H1 (cell line): ENCODE results near the gene CCDC12. TPM values are rescaled to one million over a fixed set of nuclear protein-coding genes. Genes with fewer than 3 reads are reported as not detected.

Experiments
- CTCF ChIA-PET: fragments of 300-600 bp; sonication (Branson Sonifier 250); formaldehyde crosslinking; loops from one replicate; lab custom pipeline; 2021; ENCODE audit not compliant: partially characterized antibody; lab: Charles Lee
- POLR2A ChIA-PET: fragments of 300-600 bp; sonication (Branson Sonifier 250); formaldehyde crosslinking; loops from one replicate; lab custom pipeline; 2021; ENCODE audit warnings: inconsistent platforms; ENCODE audit not compliant: partially characterized antibody; lab: Charles Lee
- DNase-seq, 2 experiments: peaks; one replicate each; pipeline versions ENCODE4 v3.0.0 to v3.0.0-alpha.2; 2010 to 2022; ENCODE audit warnings: low spot score in 2 of 2, low read depth in 1 of 2, mixed read lengths in 1 of 2
- FAIRE-seq: peaks from 2 replicates; lab custom pipeline; 2011; peaks lifted over from hg19 to GRCh38; lab: Jason Lieb, UNC
- H2AFZ ChIP-seq: 2 replicates; pipeline ENCODE4 v1.8.1; 2012; ENCODE audit warnings: low read length, inconsistent platforms
- H2AK5ac ChIP-seq: 2 replicates; pipeline ENCODE4 v1.6.1; 2013; ENCODE audit warnings: low read depth, low read length
- H2BK120ac ChIP-seq: replicated peaks from 2 replicates; pipeline ENCODE3; 2013; ENCODE audit warnings: low read depth, low read length, inconsistent platforms
- H2BK12ac ChIP-seq: 2 replicates; pipeline ENCODE4 v1.6.1; 2013; ENCODE audit warnings: low read depth, low read length
- H2BK15ac ChIP-seq: 2 replicates; pipeline ENCODE4 v1.6.1; 2013; ENCODE audit warnings: low read length
- H2BK20ac ChIP-seq: 2 replicates; pipeline ENCODE4 v1.6.1; 2013; ENCODE audit warnings: low read length
- H2BK5ac ChIP-seq: 2 replicates; pipeline ENCODE4 v1.6.1; 2013; ENCODE audit warnings: low read depth, low read length
- H3K14ac ChIP-seq: 2 replicates; pipeline ENCODE4 v1.6.1; 2013; ENCODE audit warnings: inconsistent platforms; ENCODE audit not compliant: insufficient read length
- H3K18ac ChIP-seq: 2 replicates; pipeline ENCODE4 v1.6.1; 2013; ENCODE audit warnings: low read length; ENCODE audit errors: extremely low read depth
- H3K23ac ChIP-seq: 2 replicates; pipeline ENCODE4 v1.6.1; 2013; ENCODE audit warnings: inconsistent platforms; ENCODE audit not compliant: insufficient read length
- H3K23me2 ChIP-seq: 2 replicates; pipeline ENCODE4 v1.6.1; 2013; ENCODE audit warnings: low read depth, low read length
- H3K27ac ChIP-seq: 2 replicates; pipeline ENCODE4 v1.6.1; 2011; ENCODE audit warnings: low read depth, low read length, inconsistent platforms
- H3K27me3 ChIP-seq, 4 experiments: replicated peaks in 1 of 4; 1 replicate in 1 of 4; 2 replicates in 3 of 4; pipeline versions ENCODE4 v1.6.1 to v1.8.1; 2011 to 2013; ENCODE audit warnings: low read length in 3 of 4, mild to moderate bottlenecking in 3 of 4, inconsistent platforms in 2 of 4, mixed read lengths in 2 of 4, moderate library complexity in 1 of 4; ENCODE audit not compliant: control insufficient read depth in 3 of 4, insufficient read depth in 3 of 4; ENCODE audit errors: extremely low read depth in 1 of 4
- H3K36me3 ChIP-seq, 4 experiments: 2 replicates each; pipeline versions ENCODE4 v1.6.1 to v1.8.1; 2011 to 2013; ENCODE audit warnings: mild to moderate bottlenecking in 4 of 4, low read length in 3 of 4, moderate library complexity in 2 of 4, control low read depth in 1 of 4, inconsistent platforms in 1 of 4; ENCODE audit not compliant: insufficient read depth in 4 of 4, control insufficient read depth in 2 of 4
- H3K4ac ChIP-seq: replicated peaks from 2 replicates; pipeline ENCODE3; 2013; ENCODE audit warnings: low read length, low read depth, mixed read lengths, inconsistent platforms; ENCODE audit not compliant: insufficient read length
- H3K4me1 ChIP-seq, 4 experiments: replicated peaks in 1 of 4; 1 replicate in 1 of 4; 2 replicates in 3 of 4; pipeline versions ENCODE4 v1.6.1 to v1.8.1; 2011 to 2013; ENCODE audit warnings: low read length in 3 of 4, inconsistent platforms in 2 of 4, mixed read lengths in 1 of 4; ENCODE audit not compliant: insufficient read depth in 4 of 4, control insufficient read depth in 3 of 4
- H3K4me2 ChIP-seq, 2 experiments: 2 replicates each; pipeline versions ENCODE4 v1.6.1 to v1.8.1; 2011 to 2013; ENCODE audit warnings: low read depth in 2 of 2, low read length in 2 of 2, control low read depth in 1 of 2, inconsistent platforms in 1 of 2, mild to moderate bottlenecking in 1 of 2; ENCODE audit not compliant: insufficient read depth in 1 of 2
- H3K4me3 ChIP-seq, 4 experiments: fragments of 200-600, 300-600 bp in 1 of 4; sonication (generic), shearing (Covaris generic), sonication (Bioruptor Twin) in 1 of 4; 2 replicates each; pipeline versions ENCODE4 v1.5.1 to v1.8.1; 2011 to 2016; ENCODE audit warnings: low read length in 4 of 4, low read depth in 3 of 4, control low read depth in 2 of 4, inconsistent platforms in 2 of 4, mild to moderate bottlenecking in 2 of 4, mixed read lengths in 1 of 4, moderate library complexity in 1 of 4; ENCODE audit not compliant: insufficient read depth in 2 of 4; ENCODE audit errors: extremely low read depth in 1 of 4
- H3K56ac ChIP-seq: replicated peaks from 2 replicates; pipeline ENCODE3; 2013; ENCODE audit warnings: low read depth, mild to moderate bottlenecking, mixed read lengths, low read length, inconsistent platforms; ENCODE audit not compliant: insufficient read length
- H3K79me1 ChIP-seq: 2 replicates; pipeline ENCODE4 v1.6.1; 2013; ENCODE audit warnings: low read depth, low read length, control low read depth
- H3K79me2 ChIP-seq, 2 experiments: 2 replicates each; pipeline versions ENCODE4 v1.6.1 to v1.8.1; 2012 to 2013; ENCODE audit warnings: low read length in 2 of 2, mild to moderate bottlenecking in 2 of 2, inconsistent platforms in 1 of 2; ENCODE audit not compliant: insufficient read depth in 2 of 2, control insufficient read depth in 1 of 2
- H3K9ac ChIP-seq, 4 experiments: replicated peaks in 1 of 4; 1 replicate in 1 of 4; 2 replicates in 3 of 4; pipeline versions ENCODE4 v1.6.1 to v1.8.1; 2011 to 2013; ENCODE audit warnings: low read depth in 3 of 4, low read length in 3 of 4, control low read depth in 2 of 4, mild to moderate bottlenecking in 2 of 4, moderate library complexity in 2 of 4, inconsistent platforms in 1 of 4; ENCODE audit errors: extremely low read depth in 1 of 4
- H3K9me3 ChIP-seq, 2 experiments: 2 replicates each; pipeline versions ENCODE4 v1.6.1 to v1.8.1; 2012 to 2013; ENCODE audit warnings: mild to moderate bottlenecking in 2 of 2, moderate library complexity in 2 of 2, control low read depth in 1 of 2, inconsistent platforms in 1 of 2, low read depth in 1 of 2, low read length in 1 of 2, mixed read lengths in 1 of 2; ENCODE audit not compliant: insufficient read depth in 2 of 2
- H4K20me1 ChIP-seq, 2 experiments: replicated peaks in 1 of 2; 2 replicates each; pipeline versions ENCODE3 to v1.8.1; 2011 to 2013; ENCODE audit warnings: inconsistent platforms in 2 of 2, low read length in 2 of 2, mild to moderate bottlenecking in 1 of 2; ENCODE audit not compliant: insufficient read depth in 2 of 2, control insufficient read depth in 1 of 2
- H4K5ac ChIP-seq: 2 replicates; pipeline ENCODE4 v1.6.1; 2013; ENCODE audit warnings: low read length, low read depth, mixed read lengths, inconsistent platforms; ENCODE audit not compliant: insufficient read length
- H4K8ac ChIP-seq: 2 replicates; pipeline ENCODE4 v1.8.0; 2013; ENCODE audit warnings: mild to moderate bottlenecking, moderate library complexity, low read length, inconsistent platforms; ENCODE audit not compliant: insufficient read depth; ENCODE audit errors: extremely low read depth
- H4K91ac ChIP-seq: replicated peaks from 2 replicates; pipeline ENCODE3; 2013; ENCODE audit warnings: low read length, mixed read lengths, inconsistent platforms; ENCODE audit not compliant: insufficient read length
- CBX8 ChIP-seq: fragments of 300-800, 300-1000 bp; sonication (generic); IDR thresholded peaks from 2 replicates; pipeline ENCODE4 v1.7.1; 2016; ENCODE audit warnings: low read depth, low read length, borderline replicate concordance
- CHD2 ChIP-seq: IDR thresholded peaks from 2 replicates; pipeline ENCODE4 v1.6.1; 2012; ENCODE audit warnings: low read length, improper control_type of control experiment
- EZH2 ChIP-seq: fragments of 200-600 bp; sonication (generic); IDR thresholded peaks from 2 replicates; pipeline ENCODE4 v1.7.1; 2012; ENCODE audit warnings: low read depth, mild to moderate bottlenecking, moderate library complexity, low read length, inconsistent platforms; ENCODE audit not compliant: severe bottlenecking
- FOSL1 ChIP-seq: IDR thresholded peaks from 2 replicates; pipeline ENCODE4 v1.6.1; 2011; ENCODE audit warnings: mild to moderate bottlenecking, low read depth, low read length, moderate library complexity; ENCODE audit not compliant: insufficient read depth
- GTF2F1 ChIP-seq: IDR thresholded peaks from 2 replicates; pipeline ENCODE4 v1.6.1; 2012; ENCODE audit warnings: low read depth, low read length, improper control_type of control experiment, borderline replicate concordance
- MAFK ChIP-seq: IDR thresholded peaks from 2 replicates; pipeline ENCODE4 v1.6.1; 2012; ENCODE audit warnings: low read depth, mild to moderate bottlenecking, improper control_type of control experiment, low read length
- POLR2A ChIP-seq, 2 experiments: IDR thresholded peaks; 1 replicate in 1 of 2; 2 replicates in 1 of 2; pipeline ENCODE4 v1.6.1; 2011; ENCODE audit warnings: low read depth in 2 of 2, low read length in 2 of 2, mild to moderate bottlenecking in 2 of 2; ENCODE audit errors: control extremely low read depth in 1 of 2
- POLR2AphosphoS5 ChIP-seq: IDR thresholded peaks from 2 replicates; pipeline ENCODE4 v1.6.1; 2011; ENCODE audit warnings: low read depth, low read length
- RAD21 ChIP-seq, 2 experiments: IDR thresholded peaks in 1 of 2; conservative IDR thresholded peaks in 1 of 2; 2 replicates each; pipeline ENCODE4 v1.6.1; 2011; ENCODE audit warnings: low read depth in 2 of 2, low read length in 2 of 2, improper control_type of control experiment in 1 of 2, inconsistent platforms in 1 of 2, mild to moderate bottlenecking in 1 of 2, moderate library complexity in 1 of 2
- SP2 ChIP-seq: IDR thresholded peaks from 2 replicates; pipeline ENCODE4 v1.6.1; 2012; ENCODE audit warnings: mild to moderate bottlenecking, low read length, inconsistent platforms
- SUZ12 ChIP-seq: fragments of 200-600 bp; sonication (generic); IDR thresholded peaks from 2 replicates; pipeline ENCODE4 v1.6.1; 2012; ENCODE audit warnings: mild to moderate bottlenecking, inconsistent platforms, low read length, moderate library complexity, mixed read lengths
- TAF1 ChIP-seq: IDR thresholded peaks from 2 replicates; pipeline ENCODE4 v1.6.1; 2011; ENCODE audit warnings: mild to moderate bottlenecking, low read depth, low read length
- ZNF274 ChIP-seq: IDR thresholded peaks from 2 replicates; pipeline ENCODE4 v1.7.0; 2012; ENCODE audit warnings: low read length, borderline replicate concordance; ENCODE audit errors: extremely low read depth
- WGBS, 2 experiments: shearing (Covaris generic) in 1 of 2; methylation state at CpG; one replicate each; pipeline versions ENCODE4 v1.1.6 to v1.1.7; 2013 to 2015; ENCODE audit warnings: low lambda C conversion rate in 2 of 2, mixed read lengths in 2 of 2, inconsistent platforms in 1 of 2, low coverage in 1 of 2, missing lambda C conversion rate in 1 of 2; ENCODE audit not compliant: insufficient replicate concordance in 2 of 2, insufficient coverage in 1 of 2, insufficient read length in 1 of 2; ENCODE audit errors: extremely low coverage in 1 of 2, missing lambda C conversion rate in 1 of 2; 5-methylcytosine and 5-hydroxymethylcytosine counted together
- polyA plus RNA-seq, 7 experiments: library from polyadenylated mRNA; depleted of rRNA in 3 of 7; stranded (reverse) in 5 of 7; unstranded in 2 of 7; fragments of >200 nt in 5 of 7; fragments of 200-250 nt in 2 of 7; gene quantifications; 1 replicate in 5 of 7; 2 replicates in 1 of 7; 4 replicates in 1 of 7; pipeline versions ENCODE4 v1.2.1 to v1.2.3, GENCODE V29; 2011 to 2013; ENCODE audit warnings: missing spikeins in 2 of 7, mixed read lengths in 2 of 7
- total RNA-seq: library from RNA; stranded (reverse); fragmentation: NEBNext Ultra II Directional; extraction: Animal tissue kit (Norgen Biotek cat#: 25700); gene quantifications from 2 replicates; pipeline ENCODE4 v1.2.1, GENCODE V29; 2021
- TF ChIP-seq, protein P1 (sequence below): IDR thresholded peaks from 2 replicates; pipeline ENCODE4 v1.6.1; 2012; ENCODE audit warnings: inconsistent platforms

The CCDC12 gene
- total and polyA plus RNA-seq, 2 of the 8 experiments (the other 6 are each of a cell fraction or from before 2014, with no cell fraction given): 29.5 to 41.3 TPM

DNA sequence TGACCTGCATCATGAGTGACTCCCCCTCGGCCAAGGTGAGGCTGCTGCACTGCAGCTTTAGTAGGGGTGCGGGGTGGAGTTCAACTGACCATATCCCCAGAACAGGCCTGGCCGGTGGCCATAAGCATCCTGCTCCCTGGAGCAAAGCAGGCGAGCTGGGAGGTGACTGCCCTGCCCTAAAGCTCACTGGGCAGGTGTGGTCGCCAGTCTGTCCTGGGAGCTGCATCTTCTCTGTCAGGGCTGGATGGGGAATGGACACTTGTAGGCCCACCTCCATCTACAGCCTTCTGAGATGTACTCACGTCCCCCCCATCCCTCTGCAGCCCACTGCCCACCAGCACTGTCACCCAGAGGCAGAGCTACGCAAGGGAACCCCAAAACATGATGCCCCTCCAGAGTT, 17.4 kb upstream of the CCDC12 start:
- ChIA-PET CTCF (interaction anchor here (0.6 to 4.3 kb wide), 7 partner anchors 9 to 615 kb away, joined by 3 to 21 read pairs (median 3); no protein-coding TSS in a partner anchor), POLR2A (interaction anchor here (0.7 to 1.4 kb wide), 5 partner anchors 9 to 17 kb away, joined by 3 to 5 read pairs (median 3); partner anchors contain the start of gene NBEAL2)
- H2AK5ac ChIP-seq: no peak overlapping the region
- H3K23ac ChIP-seq: no peak overlapping the region
- no peak overlapping the region for H3K56ac ChIP-seq
- H4K8ac ChIP-seq: no peak overlapping the region
- H2BK12ac ChIP-seq: no peak overlapping the region
- 88% methylated on average over 7 of the region's 7 CpGs; no CpG with 5 or more reads in 1 of the 2 experiments for WGBS, 2 experiments
- H2BK15ac ChIP-seq: no peak overlapping the region
- no peak for FAIRE-seq
- no peak for DNase-seq
- peaks cover 3 to 6% of the 10 kb centered on the region in 2 experiments for H4K20me1 ChIP-seq
- H3K36me3 ChIP-seq: peaks cover 0 to 3% (median 1%) of the 10 kb centered on the region in 4 experiments; a peak in 2 of 8 replicates
- no peaks in the 10 kb centered on the region for H3K27me3 ChIP-seq
- peaks cover 0 to 5% (median 3%) of the 10 kb centered on the region in 4 experiments; a peak in 4 of 7 replicates for H3K4me1 ChIP-seq
- no peaks in the 10 kb centered on the region for H3K9me3 ChIP-seq
- no peak overlapping the region for H3K4me2 ChIP-seq
- no peak overlapping the region for H3K27ac ChIP-seq
- H2BK5ac ChIP-seq: no peak overlapping the region
- H3K79me1 ChIP-seq: no peaks in the 10 kb centered on the region
- H3K4ac ChIP-seq: no peak overlapping the region
- no peak overlapping the region for H3K4me3 ChIP-seq
- H3K23me2 ChIP-seq: no peaks in the 10 kb centered on the region
- H2BK120ac ChIP-seq: no peak overlapping the region
- no peak overlapping the region for H4K91ac ChIP-seq
- H3K18ac ChIP-seq: no peak overlapping the region
- no peak overlapping the region for H2AFZ ChIP-seq
- H3K14ac ChIP-seq: no peak overlapping the region
- no peaks in the 10 kb centered on the region for H3K79me2 ChIP-seq
- no peak overlapping the region for H3K9ac ChIP-seq
- no peak overlapping the region for H4K5ac ChIP-seq
- H2BK20ac ChIP-seq: no peak overlapping the region
- TF ChIP-seq TAF1 (no peak), SUZ12 (no peak), SP2 (no peak), CBX8 (no peak), ZNF274 (no peak), FOSL1 (no peak), CHD2 (no peak), RAD21 (IDR thresholded peaks at IDR 0.05 in 1 of 2, conservative IDR thresholded peaks at IDR 0.05 in 1 of 2; ENCODE audit: low read depth in 2 of 2, low read length in 2 of 2) (no peak), MAFK (no peak), POLR2A (IDR thresholded peaks at IDR 0.05; ENCODE audit: control extremely low read depth in 1 of 2, low read depth in 2 of 2, low read length in 2 of 2) (no peak), EZH2 (no peak), GTF2F1 (no peak), POLR2AphosphoS5 (no peak)
- TF ChIP-seq, protein P1, sequence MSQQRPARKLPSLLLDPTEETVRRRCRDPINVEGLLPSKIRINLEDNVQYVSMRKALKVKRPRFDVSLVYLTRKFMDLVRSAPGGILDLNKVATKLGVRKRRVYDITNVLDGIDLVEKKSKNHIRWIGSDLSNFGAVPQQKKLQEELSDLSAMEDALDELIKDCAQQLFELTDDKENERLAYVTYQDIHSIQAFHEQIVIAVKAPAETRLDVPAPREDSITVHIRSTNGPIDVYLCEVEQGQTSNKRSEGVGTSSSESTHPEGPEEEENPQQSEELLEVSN: no peak
